Neural progenitor cell (in vitro differentiated cells): Measurements from ENCODE around the gene MSI2. TPM values are rescaled to one million over a fixed set of nuclear protein-coding genes. Genes with fewer than 3 reads are reported as not detected.

Source experiments
- DNase-seq: peaks from one replicate; pipeline ENCODE4 v3.0.0-alpha.2; 2016; ENCODE audit warnings: low spot score
- H2AFZ ChIP-seq: fragments of 200-600 bp; sonication (generic); replicated peaks from 2 replicates; pipeline ENCODE4 v1.6.1; 2016; ENCODE audit warnings: antibody characterized with exemption
- H3F3A ChIP-seq: fragments of 200-600 bp; sonication (generic); 2 replicates; pipeline ENCODE4 v1.6.1; 2016; ENCODE audit warnings: antibody characterized with exemption, low read depth
- H3K27ac ChIP-seq: fragments of 200-600 bp; sonication (generic); 2 replicates; pipeline ENCODE4 v1.5.1; 2016; ENCODE audit warnings: mild to moderate bottlenecking
- H3K27me3 ChIP-seq: fragments of 200-600 bp; sonication (generic); 2 replicates; pipeline ENCODE4 v1.6.1; 2016; ENCODE audit warnings: mild to moderate bottlenecking, moderate library complexity
- H3K36me3 ChIP-seq: fragments of 200-600 bp; sonication (generic); 2 replicates; pipeline ENCODE4 v1.5.1; 2016
- H3K4me1 ChIP-seq: fragments of 200-600 bp; sonication (generic); 2 replicates; pipeline ENCODE4 v1.6.1; 2016; ENCODE audit warnings: mixed run types
- H3K4me2 ChIP-seq: fragments of 200-600 bp; sonication (generic); 2 replicates; pipeline ENCODE4 v1.6.1; 2016
- H3K4me3 ChIP-seq: fragments of 200-600 bp; sonication (generic); 2 replicates; pipeline ENCODE4 v1.5.1; 2016
- H3K79me2 ChIP-seq: fragments of 200-600 bp; sonication (generic); 2 replicates; pipeline ENCODE4 v1.6.1; 2016; ENCODE audit warnings: low read depth
- H3K9ac ChIP-seq: fragments of 200-600 bp; sonication (generic); 2 replicates; pipeline ENCODE4 v1.6.1; 2016
- H3K9me3 ChIP-seq: fragments of 200-600 bp; sonication (generic); 2 replicates; pipeline ENCODE4 v1.5.1; 2016; ENCODE audit warnings: low read depth
- H4K20me1 ChIP-seq: fragments of 200-600 bp; sonication (generic); 2 replicates; pipeline ENCODE4 v1.6.1; 2016; ENCODE audit warnings: low read depth
- H3K27ac Mint-ChIP-seq: 3 replicates; pipeline ENCODE4 v1.8.0; 2021; ENCODE audit warnings: mixed read lengths
- H3K27me3 Mint-ChIP-seq: 2 replicates; pipeline ENCODE4 v1.8.0; 2022; ENCODE audit warnings: low read depth, mild to moderate bottlenecking, inconsistent platforms, moderate library complexity, mixed read lengths; ENCODE audit not compliant: insufficient read depth
- H3K36me3 Mint-ChIP-seq: 3 replicates; pipeline ENCODE4 v1.8.0; 2021; ENCODE audit warnings: mixed read lengths
- H3K4me1 Mint-ChIP-seq: 3 replicates; pipeline ENCODE4 v1.8.0; 2021; ENCODE audit warnings: mixed read lengths
- H3K4me3 Mint-ChIP-seq: 3 replicates; pipeline ENCODE4 v1.8.0; 2021; ENCODE audit warnings: mild to moderate bottlenecking, moderate library complexity, mixed read lengths
- H3K9me3 Mint-ChIP-seq: 3 replicates; pipeline ENCODE4 v1.8.0; 2020; ENCODE audit warnings: mixed read lengths
- CTCF ChIP-seq: fragments of 200-600 bp; sonication (generic); IDR thresholded peaks from 2 replicates; pipeline ENCODE4 v1.5.1; 2017; ENCODE audit warnings: antibody characterized with exemption, mild to moderate bottlenecking
- EZH2 ChIP-seq: fragments of 200-600 bp; sonication (generic); IDR thresholded peaks from 2 replicates; pipeline ENCODE4 v1.6.1; 2017; ENCODE audit warnings: antibody characterized with exemption, mild to moderate bottlenecking, moderate library complexity
- EZH2phosphoT487 ChIP-seq: fragments of 200-600 bp; sonication (generic); IDR thresholded peaks from 2 replicates; pipeline ENCODE4 v1.6.1; 2017; ENCODE audit warnings: antibody characterized with exemption
- total RNA-seq: library from RNA; depleted of rRNA; stranded (reverse); fragments of >200 nt; gene quantifications from 2 replicates; pipeline ENCODE4 v1.2.3, GENCODE V29; 2015; ENCODE audit warnings: low replicate concordance

Gene MSI2
- total RNA-seq, 1 donor from 2014 or later = 96.9 TPM

GRCh38 chr17:57599271-57600045 is 343.1 kb downstream of the MSI2 start:
- DNase-seq = no peak
- no peak for TF ChIP-seq EZH2phosphoT487
- TF ChIP-seq EZH2 = no peak
- TF ChIP-seq CTCF = no peak
- Mint-ChIP-seq H3K9me3 (peaks cover 11% of the 10 kb centered on the region), H3K27me3 (peaks cover 6% of the 10 kb centered on the region), H3K4me3 (no peak overlapping the region), H3K4me1 (peaks cover 52% of the 10 kb centered on the region), H3K36me3 (peaks cover 32% of the 10 kb centered on the region), H3K27ac (no peak overlapping the region)
- H3K9me3 ChIP-seq = no peaks in the 10 kb centered on the region
- H2AFZ ChIP-seq = no peak overlapping the region
- H3K36me3 ChIP-seq = no peaks in the 10 kb centered on the region
- H3K4me3 ChIP-seq = no peak overlapping the region
- peaks cover 28% of the 10 kb centered on the region for H3F3A ChIP-seq
- peaks cover 11% of the 10 kb centered on the region for H3K79me2 ChIP-seq
- peaks cover 30% of the 10 kb centered on the region for H4K20me1 ChIP-seq
- H3K4me1 ChIP-seq = peaks cover 31% of the 10 kb centered on the region
- no peak overlapping the region for H3K9ac ChIP-seq
- no peaks in the 10 kb centered on the region for H3K27me3 ChIP-seq
- no peak overlapping the region for H3K27ac ChIP-seq
- H3K4me2 ChIP-seq = no peak overlapping the region

- peaks cover 25% of the 10 kb centered on the region for H3F3A ChIP-seq
- no peak overlapping the region for H3K4me2 ChIP-seq
- no peak for DNase-seq
- H3K36me3 ChIP-seq = no peaks in the 10 kb centered on the region
- peaks cover 5% of the 10 kb centered on the region for H3K79me2 ChIP-seq
- H4K20me1 ChIP-seq = peaks cover 36% of the 10 kb centered on the region
- no peak overlapping the region for H3K9ac ChIP-seq
- Mint-ChIP-seq H3K4me1 (peaks cover 58% of the 10 kb centered on the region), H3K9me3 (peaks cover 6% of the 10 kb centered on the region), H3K27me3 (peaks cover 4% of the 10 kb centered on the region), H3K36me3 (peaks cover 29% of the 10 kb centered on the region), H3K27ac (no peak overlapping the region), H3K4me3 (no peak overlapping the region)
- no peak overlapping the region for H3K4me3 ChIP-seq
- no peaks in the 10 kb centered on the region for H3K9me3 ChIP-seq
- no peaks in the 10 kb centered on the region for H3K27me3 ChIP-seq
- no peak overlapping the region for H2AFZ ChIP-seq
- TF ChIP-seq EZH2 = no peak
- no peak for TF ChIP-seq CTCF
- no peak for TF ChIP-seq EZH2phosphoT487
- H3K4me1 ChIP-seq = peaks cover 38% of the 10 kb centered on the region
- no peak overlapping the region for H3K27ac ChIP-seq
Observed at GRCh38 chr17:57600074-57600473, 343.8 kb downstream of the MSI2 start.

GRCh38 chr17:57601143-57601735 is 344.9 kb downstream of the MSI2 start:
- Histone ChIP-seq H3K36me3 (no peaks in the 10 kb centered on the region), H3K4me1 (peaks cover 43% of the 10 kb centered on the region), H3K9me3 (no peaks in the 10 kb centered on the region), H3K9ac (no peak overlapping the region), H4K20me1 (peaks cover 39% of the 10 kb centered on the region), H3K27ac (no peak overlapping the region), H3K4me3 (no peak overlapping the region), H3K4me2 (no peak overlapping the region), H3K79me2 (peaks cover 4% of the 10 kb centered on the region), H3K27me3 (no peaks in the 10 kb centered on the region), H2AFZ (no peak overlapping the region), H3F3A (peaks cover 15% of the 10 kb centered on the region)
- DNase-seq = no peak
- TF ChIP-seq EZH2 (no peak), CTCF (no peak)
- Mint-ChIP-seq H3K4me3 (no peak overlapping the region), H3K27me3 (peaks cover 8% of the 10 kb centered on the region), H3K36me3 (peaks cover 30% of the 10 kb centered on the region), H3K4me1 (peaks cover 63% of the 10 kb centered on the region), H3K27ac (no peak overlapping the region), H3K9me3 (no peaks in the 10 kb centered on the region)
